ENCODE data around the gene HSD11B2.

GRCh38 chr16:67480833-67481560, 50.1 kb downstream of the HSD11B2 start, which contains the start of gene ATP6V0D1:
- TF ChIP-seq, protein P1, sequence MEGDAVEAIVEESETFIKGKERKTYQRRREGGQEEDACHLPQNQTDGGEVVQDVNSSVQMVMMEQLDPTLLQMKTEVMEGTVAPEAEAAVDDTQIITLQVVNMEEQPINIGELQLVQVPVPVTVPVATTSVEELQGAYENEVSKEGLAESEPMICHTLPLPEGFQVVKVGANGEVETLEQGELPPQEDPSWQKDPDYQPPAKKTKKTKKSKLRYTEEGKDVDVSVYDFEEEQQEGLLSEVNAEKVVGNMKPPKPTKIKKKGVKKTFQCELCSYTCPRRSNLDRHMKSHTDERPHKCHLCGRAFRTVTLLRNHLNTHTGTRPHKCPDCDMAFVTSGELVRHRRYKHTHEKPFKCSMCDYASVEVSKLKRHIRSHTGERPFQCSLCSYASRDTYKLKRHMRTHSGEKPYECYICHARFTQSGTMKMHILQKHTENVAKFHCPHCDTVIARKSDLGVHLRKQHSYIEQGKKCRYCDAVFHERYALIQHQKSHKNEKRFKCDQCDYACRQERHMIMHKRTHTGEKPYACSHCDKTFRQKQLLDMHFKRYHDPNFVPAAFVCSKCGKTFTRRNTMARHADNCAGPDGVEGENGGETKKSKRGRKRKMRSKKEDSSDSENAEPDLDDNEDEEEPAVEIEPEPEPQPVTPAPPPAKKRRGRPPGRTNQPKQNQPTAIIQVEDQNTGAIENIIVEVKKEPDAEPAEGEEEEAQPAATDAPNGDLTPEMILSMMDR (IDR thresholded peaks at IDR 0.05) = peak; percentile 96
- TF ChIP-seq ZFX (IDR thresholded peaks at IDR 0.05; ENCODE audit: borderline replicate concordance) = no peak

Measured in 22Rv1 (cell line).